HCT116 (cell line): ENCODE data around the gene RAB37. TPM values are rescaled to one million over a fixed set of nuclear protein-coding genes. Genes with fewer than 3 reads are reported as not detected.

Experiments
- ATAC-seq: fragments of 200-7000 bp; cut with Tn5 transposase; 2 replicates; pipeline ENCODE4 v1.9.1; 2020; ENCODE audit warnings: mild to moderate bottlenecking, moderate library complexity
- BruUV-seq: library from RNA; stranded (reverse); fragments of 400-500 nt; replicated peaks from 2 replicates; lab custom pipeline; 2021; lab: Mats Ljungman, UMichigan
- CTCF ChIA-PET: fragments of 300-600 bp; sonication (Branson Sonifier 250); formaldehyde crosslinking; loops from one replicate; lab custom pipeline; 2021; ENCODE audit warnings: antibody characterized with exemption; lab: Charles Lee
- POLR2A ChIA-PET: fragments of 300-600, 350-600 bp; sonication (Branson Sonifier 250); formaldehyde crosslinking; loops from one replicate; lab custom pipeline; 2021; ENCODE audit warnings: antibody characterized with exemption; lab: Charles Lee
- RAD21 ChIA-PET, 2 experiments: fragments of 300-600 bp; sonication (Branson Sonifier 250); formaldehyde crosslinking; loops; one replicate each; lab custom pipeline; 2023; ENCODE audit warnings: low total read pairs in 2 of 2; ENCODE audit not compliant: uncharacterized antibody in 2 of 2, unreplicated experiment in 2 of 2, low non-redundant PET in 1 of 2; lab: Charles Lee
- DNase-seq: peaks from one replicate; pipeline ENCODE4 v3.0.0-alpha.2; 2010; ENCODE audit warnings: low read depth, low spot score
- H2AFZ ChIP-seq: fragments of 200-600 bp; shearing (Covaris generic), sonication (generic); 2 replicates; pipeline ENCODE4 v1.6.1; 2017; ENCODE audit warnings: low read depth, mixed run types, mixed read lengths, antibody characterized with exemption, low read length; ENCODE audit not compliant: poor library complexity, severe bottlenecking
- H3K27ac ChIP-seq: 2 replicates; pipeline ENCODE4 v1.5.1; 2012; ENCODE audit warnings: low read depth, low read length
- H3K27me3 ChIP-seq: fragments of 200-600 bp; sonication (generic); 2 replicates; pipeline ENCODE4 v1.6.1; 2016; ENCODE audit warnings: mixed run types, low read length, mixed read lengths; ENCODE audit not compliant: insufficient read depth
- H3K36me3 ChIP-seq, 2 experiments: fragments of 200-500 bp in 1 of 2; fragments of 200-600 bp in 1 of 2; sonication (Bioruptor generic) in 1 of 2; sonication (generic) in 1 of 2; 2 replicates each; pipeline versions ENCODE4 v1.5.1 to v1.6.1; 2014 to 2016; ENCODE audit warnings: low read length in 2 of 2, inconsistent platforms in 1 of 2, mixed read lengths in 1 of 2, mixed run types in 1 of 2; ENCODE audit not compliant: insufficient read depth in 2 of 2, control insufficient read depth in 1 of 2
- H3K4me1 ChIP-seq, 2 experiments: fragments of 200-600 bp in 1 of 2; sonication (generic) in 1 of 2; 2 replicates each; pipeline versions ENCODE4 v1.5.1 to v1.6.1; 2012 to 2017; ENCODE audit warnings: low read length in 2 of 2, inconsistent platforms in 1 of 2, mild to moderate bottlenecking in 1 of 2, mixed read lengths in 1 of 2, mixed run types in 1 of 2, moderate library complexity in 1 of 2; ENCODE audit not compliant: insufficient read depth in 2 of 2, control insufficient read depth in 1 of 2
- H3K4me2 ChIP-seq: fragments of 200-600 bp; sonication (generic); 2 replicates; pipeline ENCODE4 v1.6.1; 2017; ENCODE audit warnings: mixed run types, low read length, mixed read lengths
- H3K4me3 ChIP-seq, 2 experiments: fragments of 200-600 bp in 1 of 2; sonication (generic) in 1 of 2; replicated peaks in 1 of 2; 2 replicates each; pipeline ENCODE4 v1.5.1; 2011 to 2016; ENCODE audit warnings: low read length in 2 of 2, control low read depth in 1 of 2, low read depth in 1 of 2, mild to moderate bottlenecking in 1 of 2, mixed read lengths in 1 of 2, mixed run types in 1 of 2
- H3K79me2 ChIP-seq: fragments of 200-600 bp; sonication (generic); 2 replicates; pipeline ENCODE4 v1.6.1; 2017; ENCODE audit warnings: mild to moderate bottlenecking, mixed run types, low read length, moderate library complexity, mixed read lengths; ENCODE audit not compliant: insufficient read depth
- H3K9ac ChIP-seq: fragments of 200-600 bp; sonication (generic); 2 replicates; pipeline ENCODE4 v1.6.1; 2016; ENCODE audit warnings: low read length, mixed read lengths
- H3K9me2 ChIP-seq: fragments of 200-600 bp; sonication (generic), shearing (Covaris generic); 2 replicates; pipeline ENCODE4 v1.6.1; 2017; ENCODE audit warnings: mixed run types, mild to moderate bottlenecking, moderate library complexity; ENCODE audit not compliant: insufficient read depth
- H3K9me3 ChIP-seq, 2 experiments: fragments of 200-500 bp in 1 of 2; fragments of 200-600 bp in 1 of 2; sonication (Bioruptor generic) in 1 of 2; sonication (generic) in 1 of 2; 2 replicates each; pipeline ENCODE4 v1.6.1; 2014 to 2017; ENCODE audit warnings: low read length in 2 of 2, mixed read lengths in 2 of 2, inconsistent platforms in 1 of 2, low read depth in 1 of 2, mild to moderate bottlenecking in 1 of 2, mixed run types in 1 of 2, moderate library complexity in 1 of 2; ENCODE audit not compliant: control insufficient read depth in 1 of 2, insufficient read depth in 1 of 2
- H4K20me1 ChIP-seq: fragments of 200-600 bp; sonication (generic), shearing (Covaris generic); 2 replicates; pipeline ENCODE4 v1.6.1; 2017; ENCODE audit warnings: mixed run types, mild to moderate bottlenecking, moderate library complexity; ENCODE audit not compliant: insufficient read depth
- CTCF ChIP-seq, 3 experiments: fragments of 200-600 bp in 1 of 3; sonication (generic) in 1 of 3; IDR thresholded peaks in 2 of 3; conservative IDR thresholded peaks in 1 of 3; 2 replicates each; pipeline ENCODE4 v1.5.1; 2012 to 2017; ENCODE audit warnings: low read depth in 2 of 3, low read length in 2 of 3, antibody characterized with exemption in 1 of 3, borderline replicate concordance in 1 of 3, control low read depth in 1 of 3, mild to moderate bottlenecking in 1 of 3, mixed read lengths in 1 of 3, mixed run types in 1 of 3, moderate library complexity in 1 of 3; ENCODE audit not compliant: insufficient read depth in 1 of 3
- FOSL1 ChIP-seq: IDR thresholded peaks from 2 replicates; pipeline ENCODE4 v1.6.1; 2012; ENCODE audit warnings: low read depth
- SP1 ChIP-seq: IDR thresholded peaks from 2 replicates; pipeline ENCODE4 v1.6.1; 2012; ENCODE audit warnings: low read depth
- ZFX ChIP-seq: fragments of 450-650 bp; IDR thresholded peaks from 2 replicates; pipeline ENCODE4 v1.6.1; 2017
- intact Hi-C: fragments of 100-400 bp; cut with micrococcal nuclease; formaldehyde crosslinking; loops from 2 replicates; pipeline ENCODE4 v1.10.0; 2022
- total RNA-seq: library from RNA; stranded (reverse); gene quantifications from one replicate; pipeline ENCODE4 v1.2.1, GENCODE V29; 2021; ENCODE audit not compliant: unreplicated experiment

Gene RAB37
- total RNA-seq, 1 experiment from 2014 or later = 8.2 TPM

GRCh38 chr17:74773871-74774286 lies 36.8 kb downstream of the RAB37 start:
- no peak overlapping the region for H3K4me2 ChIP-seq

More at GRCh38 chr17:74773871-74774286, 36.8 kb downstream of the RAB37 start:
- ATAC-seq (no peak), DNase-seq (no peak)
- CTCF ChIA-PET = interaction anchor here (1.3 to 3.5 kb wide), 3 partner anchors 28 to 116 kb away, joined by 3 to 20 read pairs (median 5); no protein-coding TSS in a partner anchor
- Histone ChIP-seq H3K27me3 (no peaks in the 10 kb centered on the region), H3K4me3 (no peak overlapping the region), H3K9ac (no peak overlapping the region), H4K20me1 (no peaks in the 10 kb centered on the region), H3K9me2 (no peaks in the 10 kb centered on the region), H3K27ac (peak overlapping the region; percentile 22; the same call in 1 of the 2 replicates), H3K79me2 (peaks cover 55% of the 10 kb centered on the region), H3K36me3 (peaks cover 15 to 47% of the 10 kb centered on the region in 2 experiments; a peak in 3 of 4 replicates), H3K9me3 (no peaks in the 10 kb centered on the region), H2AFZ (no peak overlapping the region), H3K4me1 (peaks cover 9 to 16% of the 10 kb centered on the region in 2 experiments)
- intact Hi-C loops = no loop called here
- no TSS peak for BruUV-seq
- TF ChIP-seq SP1 (no peak), ZFX (no peak), FOSL1 (no peak), CTCF (IDR thresholded peaks at IDR 0.05 in 2 of 3, conservative IDR thresholded peaks at IDR 0.05 in 1 of 3; ENCODE audit: borderline replicate concordance in 1 of 3, insufficient read depth in 1 of 3, low read depth in 2 of 3, low read length in 2 of 3) (no peak)
- POLR2A ChIA-PET = interaction anchor here (1.3 kb wide), 1 partner anchor 26 kb away, joined by 3 read pairs; no protein-coding TSS in a partner anchor
- RAD21 ChIA-PET = no interaction called here
